DND-41 (cell line): Measurements from ENCODE around the gene MYOM1.

Experiments used
- CTCF ChIP-seq: IDR thresholded peaks from 2 replicates; pipeline ENCODE4 v1.5.1; 2012; ENCODE audit warnings: borderline replicate concordance, low read length, moderate library complexity, mild to moderate bottlenecking; ENCODE audit not compliant: poor library complexity, severe bottlenecking; ENCODE audit errors: extremely low read depth
- EZH2 ChIP-seq: IDR thresholded peaks from 3 replicates; pipeline ENCODE4 v1.6.1; 2012; ENCODE audit warnings: borderline replicate concordance, low read depth, mild to moderate bottlenecking, moderate library complexity, low read length, inconsistent platforms; ENCODE audit not compliant: severe bottlenecking

GRCh38 chr18:3221496-3221895 is 1.7 kb upstream of the MYOM1 start:
- TF ChIP-seq CTCF (no peak), EZH2 (no peak)
